Endodermal cell (in vitro differentiated cells): ENCODE data around the gene RNF220. TPM values are rescaled to one million over a fixed set of nuclear protein-coding genes. Genes with fewer than 3 reads are reported as not detected.

Experiments used
- DNase-seq: peaks from one replicate; pipeline ENCODE4 v3.0.0-alpha.2; 2017
- H3K27ac ChIP-seq: 2 replicates; pipeline ENCODE4 v1.5.1; 2013; ENCODE audit warnings: mild to moderate bottlenecking, low read depth, low read length, moderate library complexity
- H3K27me3 ChIP-seq: 2 replicates; pipeline ENCODE4 v1.6.1; 2013; ENCODE audit warnings: mild to moderate bottlenecking, low read length, moderate library complexity; ENCODE audit not compliant: insufficient read depth, control insufficient read depth, poor library complexity, severe bottlenecking
- H3K36me3 ChIP-seq: 2 replicates; pipeline ENCODE4 v1.7.0; 2013; ENCODE audit warnings: mild to moderate bottlenecking, low read length, moderate library complexity; ENCODE audit not compliant: control insufficient read depth, insufficient read depth
- H3K4me1 ChIP-seq: one replicate; pipeline ENCODE4 v1.7.0; 2013; ENCODE audit warnings: low read length; ENCODE audit not compliant: control insufficient read depth, insufficient read depth
- H3K4me3 ChIP-seq: 2 replicates; pipeline ENCODE4 v1.5.1; 2013; ENCODE audit warnings: mild to moderate bottlenecking, low read length, moderate library complexity
- H3K9ac ChIP-seq: 2 replicates; pipeline ENCODE4 v1.6.1; 2013; ENCODE audit warnings: mild to moderate bottlenecking, low read length, moderate library complexity; ENCODE audit not compliant: poor library complexity, severe bottlenecking; ENCODE audit errors: extremely low read depth
- H3K9me3 ChIP-seq: 2 replicates; pipeline ENCODE4 v1.6.1; 2013; ENCODE audit warnings: mild to moderate bottlenecking, low read length, moderate library complexity; ENCODE audit not compliant: control insufficient read depth
- H3K27ac Mint-ChIP-seq: 2 replicates; pipeline ENCODE4 v1.8.0; 2020; ENCODE audit warnings: mixed read lengths
- H3K27me3 Mint-ChIP-seq: 2 replicates; pipeline ENCODE4 v1.8.0; 2021; ENCODE audit warnings: mild to moderate bottlenecking, mixed read lengths; ENCODE audit not compliant: insufficient read depth
- H3K36me3 Mint-ChIP-seq: 2 replicates; pipeline ENCODE4 v1.8.0; 2020; ENCODE audit warnings: low read depth, mixed read lengths
- H3K4me1 Mint-ChIP-seq: 2 replicates; pipeline ENCODE4 v1.8.0; 2020; ENCODE audit warnings: mixed read lengths
- H3K4me3 Mint-ChIP-seq: 2 replicates; pipeline ENCODE4 v1.8.0; 2020; ENCODE audit warnings: mild to moderate bottlenecking, moderate library complexity, mixed read lengths
- H3K9me3 Mint-ChIP-seq: 2 replicates; pipeline ENCODE4 v1.8.0; 2020; ENCODE audit warnings: mild to moderate bottlenecking, mixed read lengths
- WGBS, 2 experiments: methylation state at CpG; one replicate each; pipeline versions ENCODE4 v1.1.5 to v1.1.7; 2013; ENCODE audit warnings: missing lambda C conversion rate in 2 of 2, mixed read lengths in 1 of 2; ENCODE audit not compliant: insufficient coverage in 1 of 2, insufficient read length in 1 of 2; 5-methylcytosine and 5-hydroxymethylcytosine counted together
- total RNA-seq, 2 donors: library from RNA; stranded (reverse); fragmentation: NEBNext Ultra II Directional in 1 of 2; extraction: Animal tissue kit (Norgen Biotek cat#: 25700) in 1 of 2; gene quantifications; 2 replicates in 1 of 2; 3 replicates in 1 of 2; pipeline ENCODE4 v1.2.1, GENCODE V29; 2021
- TF ChIP-seq, protein P1 (sequence below): fragments of 200-600 bp; sonication (generic); conservative IDR thresholded peaks from 2 replicates; pipeline ENCODE4 v1.5.0; 2021; ENCODE audit warnings: antibody characterized with exemption, mild to moderate bottlenecking

RNF220 gene
- total RNA-seq, 2 donors from 2014 or later: 94.6 to 95.5 TPM

DNA sequence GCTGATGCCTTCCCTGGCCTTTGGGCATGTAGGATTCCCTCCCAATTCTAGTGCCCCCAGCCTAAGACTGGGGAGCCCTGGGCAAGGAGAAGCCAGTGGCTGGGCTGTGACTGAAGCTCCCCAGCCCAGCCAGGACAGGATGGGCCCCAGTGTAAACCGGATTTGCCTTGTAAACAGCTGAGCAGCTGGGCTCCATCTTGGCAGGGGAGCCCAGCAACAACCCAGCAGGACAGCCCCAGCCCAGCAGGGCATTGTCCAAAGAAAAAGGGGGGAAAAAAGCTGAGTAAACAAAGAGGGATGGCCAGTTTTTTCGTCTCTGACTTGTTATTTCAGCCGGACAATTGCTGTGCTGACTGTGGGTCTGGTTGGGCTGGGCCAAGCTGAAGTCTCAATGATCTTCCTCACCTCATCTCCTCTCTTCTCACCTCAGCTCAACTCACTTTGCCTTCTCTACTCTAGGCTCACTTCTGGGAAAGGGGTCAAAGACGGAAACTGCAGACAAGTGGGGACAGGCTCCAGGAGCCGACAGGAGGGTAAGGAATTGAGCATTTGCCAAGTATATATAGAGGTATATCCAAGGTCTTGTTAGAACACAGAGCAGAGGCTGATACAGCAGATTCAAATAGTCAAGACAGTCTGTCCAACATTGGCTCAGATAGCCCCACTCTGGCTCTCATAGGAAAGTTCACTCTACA is 171.5 kb downstream of the RNF220 start:
- no peak for DNase-seq
- no peaks in the 10 kb centered on the region for H3K27me3 ChIP-seq
- Mint-ChIP-seq H3K9me3 (no peaks in the 10 kb centered on the region), H3K4me1 (peaks cover 18% of the 10 kb centered on the region), H3K36me3 (no peaks in the 10 kb centered on the region), H3K27me3 (peaks cover 11% of the 10 kb centered on the region), H3K27ac (peak overlapping the region; percentile 26), H3K4me3 (no peak overlapping the region)
- no peak overlapping the region for H3K4me3 ChIP-seq
- peaks cover 8% of the 10 kb centered on the region for H3K4me1 ChIP-seq
- H3K36me3 ChIP-seq: no peaks in the 10 kb centered on the region
- no peak overlapping the region for H3K9ac ChIP-seq
- TF ChIP-seq, protein P1, sequence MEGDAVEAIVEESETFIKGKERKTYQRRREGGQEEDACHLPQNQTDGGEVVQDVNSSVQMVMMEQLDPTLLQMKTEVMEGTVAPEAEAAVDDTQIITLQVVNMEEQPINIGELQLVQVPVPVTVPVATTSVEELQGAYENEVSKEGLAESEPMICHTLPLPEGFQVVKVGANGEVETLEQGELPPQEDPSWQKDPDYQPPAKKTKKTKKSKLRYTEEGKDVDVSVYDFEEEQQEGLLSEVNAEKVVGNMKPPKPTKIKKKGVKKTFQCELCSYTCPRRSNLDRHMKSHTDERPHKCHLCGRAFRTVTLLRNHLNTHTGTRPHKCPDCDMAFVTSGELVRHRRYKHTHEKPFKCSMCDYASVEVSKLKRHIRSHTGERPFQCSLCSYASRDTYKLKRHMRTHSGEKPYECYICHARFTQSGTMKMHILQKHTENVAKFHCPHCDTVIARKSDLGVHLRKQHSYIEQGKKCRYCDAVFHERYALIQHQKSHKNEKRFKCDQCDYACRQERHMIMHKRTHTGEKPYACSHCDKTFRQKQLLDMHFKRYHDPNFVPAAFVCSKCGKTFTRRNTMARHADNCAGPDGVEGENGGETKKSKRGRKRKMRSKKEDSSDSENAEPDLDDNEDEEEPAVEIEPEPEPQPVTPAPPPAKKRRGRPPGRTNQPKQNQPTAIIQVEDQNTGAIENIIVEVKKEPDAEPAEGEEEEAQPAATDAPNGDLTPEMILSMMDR: no peak
- H3K27ac ChIP-seq: no peak overlapping the region
- H3K9me3 ChIP-seq: no peaks in the 10 kb centered on the region
- WGBS, 2 experiments: 50 to 92% methylated on average over 2 to 5 of the region's 5 CpGs

DNA sequence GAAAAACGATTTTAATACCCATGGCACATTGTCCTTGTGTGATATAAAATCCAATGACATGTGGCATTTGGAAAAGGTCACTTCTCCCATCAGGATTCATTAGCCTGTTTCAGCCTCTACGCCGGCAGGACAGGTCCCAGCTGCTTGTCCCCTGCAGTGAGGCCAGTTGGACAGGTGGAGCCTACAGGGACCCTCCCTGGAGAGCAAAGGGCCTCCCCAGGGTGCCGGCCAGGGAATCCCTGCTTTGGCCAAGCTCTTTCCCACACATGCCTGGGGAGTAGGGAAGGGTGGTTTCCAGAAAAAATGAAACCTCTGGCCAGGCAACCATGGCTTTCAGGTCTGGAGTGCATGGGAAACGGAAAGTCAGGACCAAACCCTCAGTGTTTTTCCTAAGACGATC is 176.2 kb downstream of the RNF220 start:
- Histone ChIP-seq H3K27ac (no peak overlapping the region), H3K4me3 (no peak overlapping the region), H3K9me3 (no peaks in the 10 kb centered on the region), H3K4me1 (peaks cover 8% of the 10 kb centered on the region), H3K36me3 (no peaks in the 10 kb centered on the region), H3K9ac (no peak overlapping the region), H3K27me3 (peaks cover 11% of the 10 kb centered on the region)
- Mint-ChIP-seq H3K4me1 (peaks cover 13% of the 10 kb centered on the region), H3K36me3 (no peaks in the 10 kb centered on the region), H3K9me3 (no peaks in the 10 kb centered on the region), H3K27ac (no peak overlapping the region), H3K27me3 (peaks cover 24% of the 10 kb centered on the region), H3K4me3 (no peak overlapping the region)
- TF ChIP-seq, protein P1: no peak
- 90 to 100% methylated on average over 3 to 6 of the region's 6 CpGs for WGBS, 2 experiments
- no peak for DNase-seq

DNA sequence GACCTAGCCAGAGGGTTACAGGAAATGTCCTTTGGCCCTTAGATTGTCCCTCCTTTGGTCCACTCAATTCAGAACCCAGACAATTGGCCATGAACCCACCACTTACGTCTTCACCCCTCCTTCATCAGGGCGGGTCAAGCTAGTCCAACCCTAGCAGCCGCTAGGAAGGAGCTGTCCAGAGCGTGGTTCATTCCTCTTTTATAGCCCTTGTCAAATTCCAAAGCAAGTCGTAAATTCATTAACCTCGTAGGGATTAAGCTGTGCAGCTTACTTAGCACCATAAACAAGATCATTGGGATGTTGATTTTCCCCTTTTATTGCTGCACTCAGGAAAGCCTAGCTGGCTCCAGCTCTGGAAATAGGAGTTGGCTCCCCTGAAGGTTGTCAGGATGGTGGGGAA is 179.1 kb downstream of the RNF220 start:
- H3K27me3 Mint-ChIP-seq: peaks cover 23% of the 10 kb centered on the region
- no peaks in the 10 kb centered on the region for H3K36me3 ChIP-seq
- H3K4me3 ChIP-seq: no peak overlapping the region
- H3K4me3 Mint-ChIP-seq: no peak overlapping the region
- H3K9me3 Mint-ChIP-seq: no peaks in the 10 kb centered on the region
- no peak overlapping the region for H3K27ac Mint-ChIP-seq
- no peaks in the 10 kb centered on the region for H3K36me3 Mint-ChIP-seq
- no peaks in the 10 kb centered on the region for H3K9me3 ChIP-seq
- no peaks in the 10 kb centered on the region for H3K4me1 ChIP-seq
- TF ChIP-seq, protein P1: no peak
- H3K9ac ChIP-seq: no peak overlapping the region
- H3K27ac ChIP-seq: no peak overlapping the region
- DNase-seq: no peak
- WGBS, 2 experiments: 81 to 92% methylated on average over 5 to 6 of the region's 6 CpGs
- no peaks in the 10 kb centered on the region for H3K4me1 Mint-ChIP-seq
- H3K27me3 ChIP-seq: peaks cover 17% of the 10 kb centered on the region
